Lung (tissue), 12 donors: ENCODE data around the gene VRK2. TPM values are rescaled to one million over a fixed set of nuclear protein-coding genes. Genes with fewer than 3 reads are reported as not detected.
A peak's percentile ranks its signal among the peaks of the same experiment; 100 is the strongest.

Experiments used
- ATAC-seq: fragments of 200-7000 bp; cut with Tn5 transposase; one replicate; pipeline ENCODE4 v1.9.1; 2020; ENCODE audit warnings: moderate number of reproducible peaks; ENCODE audit not compliant: insufficient read depth, low FRiP score
- DNase-seq, 3 donors: peaks; one replicate each; pipeline ENCODE4 v3.0.0-alpha.2; 2013 to 2017
- H3K27ac ChIP-seq, 2 donors: one replicate each; pipeline ENCODE4 v1.5.1; 2013; ENCODE audit warnings: mild to moderate bottlenecking in 2 of 2, moderate library complexity in 2 of 2, control low read depth in 1 of 2, inconsistent platforms in 1 of 2, low read depth in 1 of 2, low read length in 1 of 2
- H3K27me3 ChIP-seq, 3 donors: one replicate each; pipeline ENCODE4 v1.5.1; 2013; ENCODE audit warnings: low read length in 2 of 3; ENCODE audit not compliant: control insufficient read depth in 3 of 3, insufficient read depth in 3 of 3
- H3K36me3 ChIP-seq, 4 donors: one replicate each; pipeline ENCODE4 v1.5.1; 2013; ENCODE audit warnings: low read length in 4 of 4, mild to moderate bottlenecking in 1 of 4, moderate library complexity in 1 of 4; ENCODE audit not compliant: control insufficient read depth in 4 of 4, insufficient read depth in 4 of 4
- H3K4me1 ChIP-seq, 5 donors: one replicate each; pipeline ENCODE4 v1.5.1; 2013; ENCODE audit warnings: low read length in 5 of 5, mild to moderate bottlenecking in 2 of 5, moderate library complexity in 1 of 5; ENCODE audit not compliant: control insufficient read depth in 5 of 5, insufficient read depth in 5 of 5
- H3K4me3 ChIP-seq: one replicate; pipeline ENCODE4 v1.5.1; 2013; ENCODE audit warnings: mild to moderate bottlenecking, control low read depth, moderate library complexity
- H3K9ac ChIP-seq, 2 donors: one replicate each; pipeline ENCODE4 v1.5.1; 2013; ENCODE audit warnings: low read length in 2 of 2, control low read depth in 1 of 2; ENCODE audit not compliant: insufficient read depth in 1 of 2
- H3K9me3 ChIP-seq, 4 donors: one replicate each; pipeline ENCODE4 v1.5.1; 2013; ENCODE audit warnings: low read length in 3 of 4, mild to moderate bottlenecking in 1 of 4, moderate library complexity in 1 of 4; ENCODE audit not compliant: control insufficient read depth in 4 of 4, insufficient read depth in 3 of 4
- WGBS, 2 donors: extraction: QIAGEN DNeasy Blood & Tissue Kit; methylation state at CpG; one replicate each; pipeline ENCODE4 v1.1.7; 2013; 5-methylcytosine and 5-hydroxymethylcytosine counted together
- polyA plus RNA-seq, 2 donors: library from polyadenylated mRNA; stranded (reverse); fragments of 200-250 nt; gene quantifications; one replicate each; pipeline ENCODE4 v1.2.1, GENCODE V29; 2013
- total RNA-seq, 2 donors: library from RNA; depleted of rRNA in 1 of 2; stranded (reverse); fragments of >200 nt in 1 of 2; gene quantifications; one replicate each; pipeline ENCODE4 v1.2.1, GENCODE V29; 2014 to 2021
- TF ChIP-seq, protein P1 (sequence below): IDR thresholded peaks from 2 replicates; pipeline ENCODE4 v1.5.1; 2012; ENCODE audit warnings: mild to moderate bottlenecking; ENCODE audit errors: control extremely low read depth, extremely low read depth
- donor health status: control.
- donor health status: control.
- donor health status: Bipolar disorder and iron deficiency.
- donor health status: healthy.
- donor health status: DM: yes; HTN: yes; CAD: no.

The VRK2 gene
- total and polyA plus RNA-seq, 4 donors: 11.2 to 25.4 (median 14.7) TPM

GRCh38 chr2:58056192-58056916, 9.7 kb downstream of the VRK2 start:
- ATAC-seq (no peak), DNase-seq (no peak)
- H3K4me1 ChIP-seq: peaks cover 0 to 11% (median 3%) of the 10 kb centered on the region in 5 donors
- H3K27ac ChIP-seq: peak overlapping the region in 1 of 2 donors; percentile 60
- peak overlapping the region in 1 of 2 donors; percentile 13 for H3K9ac ChIP-seq
- WGBS, 2 donors: 84 to 89% methylated on average over 9 of the region's 9 CpGs
- no peaks in the 10 kb centered on the region for H3K27me3 ChIP-seq
- TF ChIP-seq, protein P1, sequence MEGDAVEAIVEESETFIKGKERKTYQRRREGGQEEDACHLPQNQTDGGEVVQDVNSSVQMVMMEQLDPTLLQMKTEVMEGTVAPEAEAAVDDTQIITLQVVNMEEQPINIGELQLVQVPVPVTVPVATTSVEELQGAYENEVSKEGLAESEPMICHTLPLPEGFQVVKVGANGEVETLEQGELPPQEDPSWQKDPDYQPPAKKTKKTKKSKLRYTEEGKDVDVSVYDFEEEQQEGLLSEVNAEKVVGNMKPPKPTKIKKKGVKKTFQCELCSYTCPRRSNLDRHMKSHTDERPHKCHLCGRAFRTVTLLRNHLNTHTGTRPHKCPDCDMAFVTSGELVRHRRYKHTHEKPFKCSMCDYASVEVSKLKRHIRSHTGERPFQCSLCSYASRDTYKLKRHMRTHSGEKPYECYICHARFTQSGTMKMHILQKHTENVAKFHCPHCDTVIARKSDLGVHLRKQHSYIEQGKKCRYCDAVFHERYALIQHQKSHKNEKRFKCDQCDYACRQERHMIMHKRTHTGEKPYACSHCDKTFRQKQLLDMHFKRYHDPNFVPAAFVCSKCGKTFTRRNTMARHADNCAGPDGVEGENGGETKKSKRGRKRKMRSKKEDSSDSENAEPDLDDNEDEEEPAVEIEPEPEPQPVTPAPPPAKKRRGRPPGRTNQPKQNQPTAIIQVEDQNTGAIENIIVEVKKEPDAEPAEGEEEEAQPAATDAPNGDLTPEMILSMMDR: no peak
- no peak overlapping the region for H3K4me3 ChIP-seq
- peaks cover 0 to 8% (median 4%) of the 10 kb centered on the region in 4 donors for H3K36me3 ChIP-seq
- H3K9me3 ChIP-seq: no peaks in the 10 kb centered on the region

DNA sequence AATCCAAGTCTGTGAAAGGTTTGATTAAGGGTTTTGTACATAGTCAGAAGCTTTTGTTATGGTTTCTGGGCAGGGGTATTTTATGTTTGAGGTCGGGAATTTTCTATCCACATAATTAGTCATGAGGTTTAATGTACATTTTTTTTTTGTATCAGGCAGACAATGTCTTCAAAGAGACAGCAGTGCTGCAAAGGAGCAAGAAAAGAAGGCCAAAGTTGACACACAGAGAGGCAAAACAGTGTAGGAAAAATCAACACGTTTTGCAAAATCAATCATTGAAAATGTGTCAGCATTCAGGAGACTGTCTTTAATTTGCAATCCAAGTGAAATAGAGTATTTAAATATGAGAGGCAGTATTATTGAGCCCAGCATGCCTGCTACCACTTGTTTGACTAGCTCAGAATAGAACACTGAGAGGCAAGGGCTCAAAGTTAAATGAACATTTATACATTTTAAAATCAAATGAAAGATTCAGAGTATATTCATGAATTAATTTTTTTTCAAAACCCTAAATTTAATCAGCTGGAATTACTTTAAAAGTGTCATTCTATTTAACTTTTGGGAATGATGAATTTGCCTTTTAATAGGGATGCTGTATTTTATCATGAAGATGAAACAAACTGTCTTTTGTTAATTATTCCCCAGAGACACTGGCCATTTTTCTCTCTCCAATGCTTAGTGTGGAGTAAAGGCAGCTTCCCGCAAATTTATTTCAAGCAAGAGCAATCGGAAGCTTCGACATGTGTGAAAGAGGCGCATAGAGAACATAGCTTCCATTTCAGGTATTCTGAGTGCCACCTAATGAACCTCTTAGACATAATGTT, 11.3 kb downstream of the VRK2 start:
- WGBS, 2 donors: 86 to 90% methylated on average over 6 of the region's 6 CpGs
- Histone ChIP-seq H3K9ac (no peak overlapping the region), H3K27ac (no peak overlapping the region), H3K27me3 (no peaks in the 10 kb centered on the region), H3K36me3 (peaks cover 0 to 9% (median 4%) of the 10 kb centered on the region in 4 donors), H3K9me3 (no peaks in the 10 kb centered on the region), H3K4me1 (peaks cover 0 to 11% (median 3%) of the 10 kb centered on the region in 5 donors), H3K4me3 (no peak overlapping the region)
- ATAC-seq (no peak), DNase-seq (no peak)
- TF ChIP-seq, protein P1: no peak

DNA sequence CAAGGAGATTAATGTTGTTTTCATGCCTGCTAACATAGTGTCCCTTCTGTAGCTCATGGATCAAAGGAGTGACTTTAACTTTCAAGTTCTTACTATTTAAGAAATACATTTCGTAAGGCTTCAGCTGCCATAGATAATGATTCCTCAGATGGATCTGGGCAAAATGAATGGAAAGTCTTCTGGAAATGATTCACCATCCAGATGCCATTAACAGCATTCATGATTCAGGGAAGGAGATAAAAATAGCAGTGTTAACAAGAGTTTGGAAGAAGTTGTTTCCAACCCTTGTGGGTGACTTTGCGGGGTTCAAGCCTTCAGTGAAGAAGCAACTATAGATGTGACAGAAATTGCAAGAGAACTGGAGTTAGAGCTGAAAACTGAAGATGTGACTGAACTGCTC, 17.0 kb downstream of the VRK2 start:
- H3K36me3 ChIP-seq: peaks cover 0 to 8% (median under 1%) of the 10 kb centered on the region in 4 donors
- no peak overlapping the region for H3K4me3 ChIP-seq
- 87 to 94% methylated on average over 2 of the region's 2 CpGs for WGBS, 2 donors
- H3K27ac ChIP-seq: peak overlapping the region in 1 of 2 donors; percentile 66
- ATAC-seq: no peak
- peaks cover 0 to 7% (median 0%) of the 10 kb centered on the region in 5 donors for H3K4me1 ChIP-seq
- no peak overlapping the region for H3K9ac ChIP-seq
- DNase-seq: no peak
- TF ChIP-seq, protein P1: no peak
- no peaks in the 10 kb centered on the region for H3K9me3 ChIP-seq
- no peaks in the 10 kb centered on the region for H3K27me3 ChIP-seq
